RWPE2 (cell line): Measurements from ENCODE around the gene APPBP2.
A peak's percentile ranks its signal among the peaks of the same experiment; 100 is the strongest.

ENCODE experiments used
- ATAC-seq: fragments of 200-7000 bp; cut with Tn5 transposase; 3 replicates; pipeline ENCODE4 v1.9.1; 2021; ENCODE audit warnings: low read depth
- DNase-seq: peaks from one replicate; pipeline ENCODE4 v3.0.0-alpha.2; 2020; ENCODE audit warnings: low spot score
- H3K27ac ChIP-seq: fragments of 450-650 bp; 2 replicates; pipeline ENCODE4 v1.5.1; 2017; ENCODE audit warnings: mild to moderate bottlenecking; ENCODE audit not compliant: poor library complexity, severe bottlenecking
- H3K27me3 ChIP-seq: fragments of 250-450 bp; sonication (Bioruptor Pico); 2 replicates; pipeline ENCODE4 v1.5.1; 2021; ENCODE audit warnings: mild to moderate bottlenecking, moderate library complexity; ENCODE audit not compliant: insufficient read depth, poor library complexity, severe bottlenecking
- H3K36me3 ChIP-seq: fragments of 250-450 bp; sonication (Bioruptor Pico); 2 replicates; pipeline ENCODE4 v1.5.1; 2020; ENCODE audit warnings: low read depth, mild to moderate bottlenecking, moderate library complexity
- H3K4me1 ChIP-seq: fragments of 250-450 bp; sonication (Bioruptor Pico); 2 replicates; pipeline ENCODE4 v1.5.1; 2021; ENCODE audit warnings: mild to moderate bottlenecking, moderate library complexity; ENCODE audit not compliant: insufficient read depth, poor library complexity, severe bottlenecking
- H3K4me3 ChIP-seq: fragments of 250-450 bp; sonication (Bioruptor Pico); 2 replicates; pipeline ENCODE4 v1.5.1; 2021; ENCODE audit warnings: mild to moderate bottlenecking, moderate library complexity; ENCODE audit not compliant: severe bottlenecking
- H3K9me3 ChIP-seq: fragments of 250-450 bp; sonication (Bioruptor Pico); 2 replicates; pipeline ENCODE4 v1.5.1; 2021; ENCODE audit warnings: mild to moderate bottlenecking, moderate library complexity; ENCODE audit not compliant: severe bottlenecking
- TF ChIP-seq, protein P1 (sequence below): fragments of 450-650 bp; IDR thresholded peaks from one replicate; pipeline ENCODE4 v1.5.1; 2017; ENCODE audit warnings: mild to moderate bottlenecking, moderate library complexity; ENCODE audit not compliant: poor library complexity, severe bottlenecking

The APPBP2 gene

DNA sequence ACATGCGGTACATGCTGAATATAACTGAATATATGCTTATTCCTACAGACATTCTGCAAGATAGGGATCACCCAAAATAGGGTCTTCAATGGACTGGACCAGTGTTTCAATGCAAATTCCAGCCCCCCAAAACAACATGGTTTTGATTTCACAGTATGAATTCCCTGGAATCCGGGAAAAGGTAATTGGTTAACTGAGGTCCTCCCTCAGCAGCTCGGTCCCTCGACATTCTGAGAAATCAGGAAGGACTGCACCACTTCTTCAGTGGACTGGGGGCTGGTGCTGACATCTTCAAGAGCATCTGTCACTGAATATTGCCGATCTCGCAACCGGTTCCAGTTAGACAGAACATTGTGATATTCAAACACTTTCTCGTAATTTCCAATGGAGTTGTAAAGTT, 78.7 kb downstream of the APPBP2 start:
- ATAC-seq, result no peak
- H3K4me3 ChIP-seq, result no peak overlapping the region
- DNase-seq, result no peak
- no peaks in the 10 kb centered on the region for H3K27me3 ChIP-seq
- H3K4me1 ChIP-seq, result peaks cover 5% of the 10 kb centered on the region
- TF ChIP-seq, protein P1, sequence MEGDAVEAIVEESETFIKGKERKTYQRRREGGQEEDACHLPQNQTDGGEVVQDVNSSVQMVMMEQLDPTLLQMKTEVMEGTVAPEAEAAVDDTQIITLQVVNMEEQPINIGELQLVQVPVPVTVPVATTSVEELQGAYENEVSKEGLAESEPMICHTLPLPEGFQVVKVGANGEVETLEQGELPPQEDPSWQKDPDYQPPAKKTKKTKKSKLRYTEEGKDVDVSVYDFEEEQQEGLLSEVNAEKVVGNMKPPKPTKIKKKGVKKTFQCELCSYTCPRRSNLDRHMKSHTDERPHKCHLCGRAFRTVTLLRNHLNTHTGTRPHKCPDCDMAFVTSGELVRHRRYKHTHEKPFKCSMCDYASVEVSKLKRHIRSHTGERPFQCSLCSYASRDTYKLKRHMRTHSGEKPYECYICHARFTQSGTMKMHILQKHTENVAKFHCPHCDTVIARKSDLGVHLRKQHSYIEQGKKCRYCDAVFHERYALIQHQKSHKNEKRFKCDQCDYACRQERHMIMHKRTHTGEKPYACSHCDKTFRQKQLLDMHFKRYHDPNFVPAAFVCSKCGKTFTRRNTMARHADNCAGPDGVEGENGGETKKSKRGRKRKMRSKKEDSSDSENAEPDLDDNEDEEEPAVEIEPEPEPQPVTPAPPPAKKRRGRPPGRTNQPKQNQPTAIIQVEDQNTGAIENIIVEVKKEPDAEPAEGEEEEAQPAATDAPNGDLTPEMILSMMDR, result no peak
- no peak overlapping the region for H3K27ac ChIP-seq
- peaks cover 72% of the 10 kb centered on the region for H3K36me3 ChIP-seq
- no peaks in the 10 kb centered on the region for H3K9me3 ChIP-seq

DNA sequence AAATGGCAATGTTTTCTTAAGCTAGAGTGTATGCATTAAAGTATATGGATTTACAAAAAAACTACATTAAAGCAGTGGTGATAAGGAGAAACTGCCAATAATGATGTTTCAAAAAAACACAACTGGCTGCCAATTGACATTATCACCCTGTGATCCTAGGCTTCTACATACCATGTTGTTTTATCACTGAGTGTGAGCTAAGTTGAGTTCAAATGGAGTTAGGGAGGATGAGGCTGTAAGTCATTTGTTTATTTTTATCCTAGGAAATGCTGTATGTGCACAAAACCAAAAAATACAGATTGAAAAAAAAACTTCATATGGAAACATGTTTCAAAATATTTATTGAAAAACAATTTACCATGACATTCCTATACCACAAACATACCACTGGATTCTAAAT, 80.9 kb downstream of the APPBP2 start:
- Histone ChIP-seq H3K9me3 (no peaks in the 10 kb centered on the region), H3K27me3 (no peaks in the 10 kb centered on the region), H3K4me1 (peaks cover 5% of the 10 kb centered on the region), H3K27ac (no peak overlapping the region), H3K4me3 (no peak overlapping the region), H3K36me3 (peaks cover 53% of the 10 kb centered on the region)
- TF ChIP-seq, protein P1, result no peak
- ATAC-seq (no peak), DNase-seq (no peak)

DNA sequence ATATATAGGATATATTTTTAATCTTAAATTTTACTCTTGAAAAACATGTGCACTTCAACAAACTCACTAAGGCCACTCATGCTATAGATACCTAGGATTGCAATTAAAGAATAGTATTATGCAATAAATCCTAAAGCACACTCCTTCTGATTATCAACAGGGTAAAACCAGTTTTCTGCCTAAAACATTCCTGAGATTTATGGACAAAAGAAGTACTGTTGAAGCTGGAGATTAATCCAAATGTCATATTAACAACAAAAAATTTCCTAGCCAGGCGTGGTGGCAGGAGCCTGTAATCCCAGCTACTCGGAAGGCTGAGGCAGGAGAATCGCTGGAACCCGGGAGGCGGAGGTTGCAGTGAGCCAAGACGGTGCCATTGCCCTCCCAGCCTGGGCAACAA, 82.3 kb downstream of the APPBP2 start:
- ATAC-seq, result no peak
- H3K27ac ChIP-seq, result no peak overlapping the region
- peaks cover 39% of the 10 kb centered on the region for H3K36me3 ChIP-seq
- DNase-seq, result no peak
- H3K27me3 ChIP-seq, result no peaks in the 10 kb centered on the region
- no peaks in the 10 kb centered on the region for H3K9me3 ChIP-seq
- H3K4me1 ChIP-seq, result peaks cover 12% of the 10 kb centered on the region
- no peak overlapping the region for H3K4me3 ChIP-seq
- TF ChIP-seq, protein P1, result no peak

DNA sequence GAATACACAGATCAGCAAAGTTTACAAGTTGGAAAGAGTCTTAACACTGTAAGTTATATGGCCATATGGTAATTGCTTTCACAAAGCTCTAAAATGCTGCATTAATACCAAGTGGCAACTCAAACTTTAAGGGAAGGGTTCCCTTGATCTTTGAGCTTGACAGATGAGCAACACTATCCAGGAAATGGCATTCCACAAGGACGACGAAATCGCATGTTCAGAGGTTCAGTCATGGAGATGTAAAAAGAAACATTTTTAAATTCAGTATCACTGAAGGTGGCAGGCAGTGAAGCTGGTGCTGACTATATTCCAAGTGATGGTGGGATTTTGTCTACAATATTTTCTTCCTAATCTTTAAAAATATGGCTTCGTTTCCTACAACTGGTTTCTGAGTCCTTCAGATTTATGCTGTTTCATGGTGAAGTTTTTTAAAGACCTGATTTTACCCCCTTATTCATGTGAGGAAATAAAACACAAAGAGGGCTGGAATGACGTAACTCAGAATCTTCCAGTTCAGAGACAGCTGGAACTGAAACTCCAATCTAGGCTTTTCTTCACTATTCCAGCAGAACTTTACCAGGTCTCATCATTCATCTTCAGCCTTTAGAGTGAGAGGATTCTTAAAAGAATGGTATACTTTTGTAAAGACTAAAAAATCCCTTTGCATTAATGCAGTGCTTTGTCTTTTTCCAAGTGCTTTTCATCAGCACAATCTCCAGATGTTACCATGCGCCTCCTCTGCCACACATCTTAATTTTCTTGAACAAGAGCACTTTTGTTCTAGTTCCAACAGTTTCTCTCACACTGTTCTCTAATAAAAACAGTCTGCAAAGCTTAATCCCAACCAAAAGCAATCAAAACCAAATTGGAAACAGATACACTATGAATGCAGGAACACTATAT, 83.5 kb downstream of the APPBP2 start:
- Histone ChIP-seq H3K27me3 (no peaks in the 10 kb centered on the region), H3K9me3 (no peaks in the 10 kb centered on the region), H3K36me3 (peaks cover 29% of the 10 kb centered on the region), H3K27ac (no peak overlapping the region), H3K4me3 (no peak overlapping the region), H3K4me1 (peaks cover 12% of the 10 kb centered on the region)
- TF ChIP-seq, protein P1, result no peak
- ATAC-seq (peak; percentile 56; the same call in 1 of the 3 replicates), DNase-seq (no peak)

DNA sequence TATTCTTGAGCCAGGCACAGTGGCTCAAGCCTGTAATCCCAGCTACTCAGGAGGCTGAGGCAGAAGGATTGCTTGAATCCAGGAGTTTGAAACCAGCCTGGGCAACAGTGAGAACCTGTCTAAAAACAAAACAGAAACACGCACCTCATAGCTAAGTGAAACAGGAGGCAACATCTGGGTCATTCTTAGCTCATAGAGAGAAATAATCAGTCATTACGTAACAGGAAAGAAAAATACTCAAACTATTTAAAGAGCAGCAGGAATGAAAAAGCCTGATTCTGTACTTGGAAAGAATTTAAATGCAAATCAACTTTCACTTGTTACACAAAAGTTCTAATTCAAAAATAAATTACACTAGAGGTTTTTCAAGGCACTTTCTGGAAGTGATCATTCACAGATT, 86.5 kb downstream of the APPBP2 start:
- Histone ChIP-seq H3K27ac (no peak overlapping the region), H3K4me3 (no peak overlapping the region), H3K9me3 (no peaks in the 10 kb centered on the region), H3K4me1 (peaks cover 7% of the 10 kb centered on the region), H3K36me3 (peaks cover 3% of the 10 kb centered on the region; the same call in 1 of the 2 replicates), H3K27me3 (no peaks in the 10 kb centered on the region)
- DNase-seq (no peak), ATAC-seq (peak; percentile 34; the same call in 1 of the 3 replicates)
- TF ChIP-seq, protein P1, result no peak
